Measurements from ENCODE around the gene ZNF474.

ZNF474 gene

DNA sequence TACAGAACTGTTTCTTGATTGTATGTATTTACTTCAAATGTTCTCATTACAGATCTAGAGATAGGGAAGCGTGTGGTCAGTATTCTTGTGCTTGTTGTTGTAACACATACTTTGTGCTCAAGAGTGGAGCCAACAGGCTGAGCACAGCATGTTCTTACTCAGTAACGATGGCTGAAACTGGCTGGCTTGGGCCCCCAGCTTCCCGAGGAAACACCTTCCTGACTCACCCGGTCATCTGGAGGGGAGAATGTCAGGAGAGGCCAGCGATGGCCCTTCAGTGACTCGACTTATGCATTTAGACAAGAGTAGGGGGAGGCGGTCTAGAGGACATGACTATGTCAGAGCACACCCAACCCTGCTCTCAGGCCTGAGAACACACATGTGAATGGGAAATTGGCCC lies 25.6 kb downstream of the ZNF474 start:
- no peak for DNase-seq

DNA sequence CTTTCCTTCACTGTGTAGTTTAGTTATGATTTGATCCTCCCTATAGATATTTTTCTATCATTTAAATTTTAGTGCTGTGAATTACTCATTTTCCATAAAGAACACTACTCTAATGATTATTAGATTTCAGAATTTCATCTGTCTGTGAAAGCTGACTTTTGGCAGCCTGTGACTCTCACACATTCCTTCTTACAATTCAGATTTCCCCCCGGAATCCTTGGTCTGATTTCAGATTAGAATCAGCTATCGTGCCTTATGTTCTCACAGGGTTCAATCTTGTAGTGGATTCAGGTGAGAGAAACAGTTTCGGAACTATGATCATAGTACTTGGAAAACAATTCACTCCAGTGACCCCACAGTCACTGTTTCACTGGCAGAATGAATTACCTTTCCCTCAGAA lies 26.2 kb downstream of the ZNF474 start:
- no peak for DNase-seq

DNA sequence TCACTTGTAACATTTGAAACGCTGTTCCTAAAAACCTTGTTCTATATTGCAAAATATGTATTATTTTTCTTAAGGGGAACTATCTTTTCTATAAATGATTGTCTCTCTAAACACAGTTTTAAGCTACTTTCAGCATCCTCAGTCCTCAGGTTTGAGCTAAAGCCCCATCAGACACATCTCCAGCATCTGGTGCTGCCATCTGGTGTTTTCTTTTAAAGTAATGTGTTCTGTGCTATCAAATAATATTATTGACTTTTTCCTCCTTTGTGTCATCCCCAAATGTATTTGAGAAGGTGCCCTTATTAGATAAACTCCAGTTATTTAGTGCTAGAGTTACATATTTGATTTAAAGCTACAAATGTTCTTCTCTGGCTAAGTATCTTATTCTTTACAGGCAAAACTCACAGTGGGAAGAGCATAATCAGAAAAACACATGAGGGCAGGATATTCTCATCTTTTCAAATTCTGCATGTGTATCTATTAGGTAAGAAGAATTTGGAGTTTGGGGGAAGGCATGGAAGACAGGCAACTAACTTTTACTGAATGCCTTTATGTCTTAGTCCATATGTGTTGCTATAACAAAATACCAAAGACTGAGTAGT lies 27.5 kb downstream of the ZNF474 start:
- no peak for DNase-seq

DNA sequence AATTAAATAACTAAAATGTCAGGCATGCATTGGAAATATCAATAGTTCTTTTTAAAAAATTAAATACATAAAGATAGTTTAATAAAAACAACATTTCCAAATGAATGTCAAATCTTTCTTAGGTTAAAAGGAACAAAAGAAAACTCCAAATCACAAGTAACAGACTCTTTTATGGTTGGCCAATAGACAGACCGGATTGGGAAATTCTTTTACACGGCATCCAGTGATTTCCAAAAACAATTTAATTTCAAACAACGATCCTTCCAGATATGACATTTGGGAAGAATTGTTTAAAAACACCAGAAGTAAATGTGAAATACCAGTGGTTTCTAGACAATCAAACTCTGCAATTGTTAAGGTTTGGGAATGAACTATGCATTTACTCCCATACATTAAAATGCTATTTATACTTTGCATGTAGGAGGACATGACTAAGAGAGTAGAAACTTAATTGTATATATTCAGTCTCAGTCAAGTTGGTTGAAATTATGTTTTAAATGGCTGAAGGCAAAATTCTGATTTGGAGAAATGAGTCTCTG lies 32.8 kb downstream of the ZNF474 start:
- no peak for DNase-seq

DNA sequence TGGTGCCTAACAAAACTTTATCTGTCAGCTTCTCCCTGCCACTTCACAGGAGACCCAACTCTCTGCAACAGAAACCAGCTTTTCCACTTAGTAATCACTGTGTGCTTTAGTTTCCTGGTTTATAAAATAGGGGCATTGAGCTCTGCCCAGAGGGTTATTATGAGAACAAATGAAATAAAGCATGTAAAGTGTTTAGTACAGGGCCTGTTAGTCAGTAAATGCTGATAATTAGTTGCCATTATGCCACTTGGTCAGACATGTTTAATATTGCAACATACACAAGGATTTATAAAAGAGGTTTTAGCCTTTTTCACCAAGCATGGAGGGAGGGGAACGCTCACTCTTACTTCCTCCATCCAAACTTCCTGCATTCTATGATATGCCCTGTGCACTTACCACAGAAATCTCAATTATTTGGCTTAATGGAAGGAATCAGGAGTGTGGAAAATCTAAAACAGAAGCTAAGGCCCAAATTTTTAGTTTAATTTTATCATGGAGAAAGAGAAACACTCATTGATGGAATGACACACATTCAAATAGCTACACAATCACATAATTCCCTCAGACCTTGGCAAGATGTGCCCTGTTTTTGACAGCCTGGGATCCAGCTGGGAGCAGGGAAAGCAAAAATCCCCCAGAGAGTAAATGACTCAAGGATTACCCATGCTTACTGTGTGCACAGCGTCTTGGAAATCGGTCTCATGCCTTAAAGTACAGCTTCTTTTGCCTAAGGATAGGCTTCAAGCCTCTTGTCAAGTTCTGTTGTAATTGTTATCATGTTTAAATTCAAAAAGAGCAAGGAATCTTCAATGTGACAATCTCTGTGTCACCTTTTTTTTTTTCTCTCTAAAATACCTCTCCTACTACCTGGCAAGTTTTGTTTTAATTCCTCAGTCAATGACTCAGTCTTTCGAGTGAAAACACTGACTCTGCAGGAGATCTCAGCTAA lies 34.0 kb downstream of the ZNF474 start:
- no peak for DNase-seq

DNA sequence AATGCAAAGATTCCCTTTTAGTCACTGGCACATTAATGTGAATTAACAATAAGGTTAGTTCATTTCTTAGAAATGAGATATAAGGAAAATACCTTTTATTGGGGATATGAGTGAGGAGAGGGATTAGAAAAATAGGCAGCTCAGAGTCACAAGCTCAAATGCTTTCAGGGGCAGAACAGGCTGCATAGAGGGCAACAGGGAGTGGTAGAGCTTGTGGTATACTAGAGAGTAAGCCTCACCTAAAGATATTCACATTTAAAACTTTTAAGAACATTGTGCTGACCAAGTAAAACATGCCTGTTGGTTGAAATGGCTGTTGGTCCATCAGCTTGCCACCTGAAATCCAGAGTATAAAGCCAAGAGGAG lies 34.7 kb downstream of the ZNF474 start:
- DNase-seq = no peak

DNA sequence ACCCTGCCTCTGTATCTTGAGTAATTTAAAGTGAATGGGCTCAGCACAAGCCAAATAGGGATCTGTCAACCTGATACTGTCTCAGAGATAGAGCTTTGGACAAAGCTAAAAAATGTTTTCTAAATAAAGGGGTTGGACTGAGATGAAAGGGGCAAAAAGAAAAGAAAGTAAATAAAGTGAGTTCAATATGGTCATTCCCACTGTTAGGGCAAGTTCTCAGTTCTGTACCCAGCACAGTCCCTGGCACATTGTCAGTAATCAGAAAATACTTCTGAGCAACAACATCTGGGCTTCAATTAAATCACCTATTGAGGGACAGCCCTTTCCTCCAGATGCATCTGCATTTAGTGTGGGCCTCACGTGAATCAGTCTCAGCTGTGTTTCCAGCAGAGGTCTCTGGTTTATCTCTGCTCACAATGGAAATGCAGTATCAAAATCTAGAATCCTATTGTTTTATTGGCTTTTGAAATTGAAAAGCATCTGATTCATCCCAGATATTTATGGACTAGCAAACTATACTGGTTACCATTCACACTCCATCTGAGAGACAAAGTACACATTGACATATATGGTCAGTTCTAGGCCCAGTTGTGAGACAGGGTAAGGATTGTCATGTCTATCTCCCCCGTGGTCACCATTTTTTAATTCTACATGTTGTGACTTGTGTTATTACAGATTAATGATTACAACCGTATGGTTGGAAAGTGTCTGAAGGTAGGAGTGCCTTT lies 35.6 kb downstream of the ZNF474 start:
- no peak for DNase-seq

DNA sequence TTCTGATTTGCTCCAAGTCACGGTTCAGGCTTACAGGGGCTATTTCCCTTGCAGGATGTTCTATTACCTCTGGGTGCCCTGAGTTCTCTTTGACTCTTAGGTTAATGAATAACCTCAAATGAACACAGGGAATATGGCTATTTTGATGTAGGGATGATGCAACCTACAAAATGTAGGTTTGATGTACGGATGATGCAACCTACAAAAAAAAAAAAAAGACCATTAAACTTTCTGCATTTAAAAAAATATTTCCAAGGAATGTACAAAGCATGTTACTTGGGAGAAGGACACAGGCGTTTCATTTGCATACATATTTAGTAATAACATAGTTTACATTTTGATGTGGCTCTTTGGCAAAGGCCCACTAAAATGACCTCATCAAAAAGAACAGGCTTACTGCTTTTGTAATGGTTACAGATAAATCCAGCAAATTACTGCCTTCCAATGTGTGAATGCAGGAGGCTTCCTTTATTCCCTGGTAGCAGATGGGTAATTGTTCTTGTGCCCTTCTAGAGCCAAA lies 36.3 kb downstream of the ZNF474 start:
- DNase-seq = no peak

DNA sequence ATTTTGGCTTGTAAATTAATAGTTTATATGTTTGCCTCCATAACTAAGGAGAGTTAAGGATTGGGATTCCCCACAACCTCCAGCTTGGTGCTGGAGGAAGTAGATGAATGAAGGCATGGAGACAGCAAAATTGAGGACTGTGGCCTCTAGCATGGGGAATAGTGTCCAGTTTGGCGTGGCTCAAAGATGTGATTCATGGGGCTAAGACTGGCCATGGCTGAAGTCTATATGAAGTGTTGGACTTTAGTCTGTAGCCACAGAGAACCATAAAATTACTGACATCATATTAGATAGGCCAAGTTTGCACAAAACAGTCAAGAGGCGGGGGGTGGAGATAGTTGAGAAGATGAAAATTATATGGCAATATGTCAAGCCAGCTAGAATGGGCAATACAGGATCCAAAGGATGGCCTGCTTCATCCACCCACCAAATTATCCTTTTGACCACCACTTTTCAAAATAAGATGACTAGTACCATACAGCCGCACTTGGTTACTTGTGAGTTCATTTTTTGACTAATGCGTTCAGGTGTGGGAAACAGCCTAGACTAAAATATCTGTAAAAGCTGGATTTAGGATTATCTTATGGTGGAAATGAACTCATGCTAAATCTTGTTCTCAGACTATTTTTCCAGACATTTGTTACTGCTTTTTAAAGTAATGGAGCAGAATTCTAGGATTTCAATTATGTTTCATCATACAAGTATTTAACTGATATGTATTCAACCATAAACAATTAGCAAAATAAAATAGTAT lies 40.2 kb downstream of the ZNF474 start:
- DNase-seq = no peak

DNA sequence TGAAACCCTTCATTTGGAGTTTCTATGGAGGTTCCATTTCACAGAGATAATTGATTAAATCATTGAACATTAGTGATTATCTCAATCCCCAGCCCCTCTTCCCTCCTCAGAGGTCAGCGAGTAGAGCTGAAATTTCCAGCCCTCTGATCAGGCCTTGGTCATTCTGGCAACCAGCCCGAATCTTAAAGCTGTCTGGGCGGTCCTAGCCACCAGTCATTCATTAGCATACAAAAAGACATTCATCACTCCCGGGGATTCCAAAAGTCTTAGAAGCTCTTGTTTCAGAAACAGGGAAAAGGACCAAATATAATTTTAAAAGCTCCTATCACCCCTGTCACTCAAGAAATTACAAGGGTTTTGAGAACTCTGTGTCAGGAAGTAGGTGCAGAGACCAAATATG lies 41.3 kb downstream of the ZNF474 start:
- no peak for DNase-seq

DNA sequence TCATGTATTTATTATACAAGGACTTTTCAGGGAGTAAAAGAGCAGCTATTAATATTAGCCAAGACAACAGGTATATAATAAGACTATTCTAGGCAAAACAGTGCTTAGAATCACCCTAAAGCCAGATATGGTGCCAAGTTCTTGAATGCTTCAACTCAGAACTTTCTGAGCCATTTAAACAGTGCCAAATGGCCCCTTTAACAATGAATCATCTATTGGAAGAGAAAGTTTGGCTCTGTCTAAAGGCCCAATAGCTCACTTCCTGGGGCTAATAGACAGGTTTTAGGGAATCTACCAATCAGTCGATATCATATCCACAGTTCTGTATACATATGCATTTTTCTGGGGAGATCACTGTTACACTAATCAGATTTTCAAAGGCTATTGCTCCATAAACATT lies 42.9 kb downstream of the ZNF474 start:
- DNase-seq = no peak

DNA sequence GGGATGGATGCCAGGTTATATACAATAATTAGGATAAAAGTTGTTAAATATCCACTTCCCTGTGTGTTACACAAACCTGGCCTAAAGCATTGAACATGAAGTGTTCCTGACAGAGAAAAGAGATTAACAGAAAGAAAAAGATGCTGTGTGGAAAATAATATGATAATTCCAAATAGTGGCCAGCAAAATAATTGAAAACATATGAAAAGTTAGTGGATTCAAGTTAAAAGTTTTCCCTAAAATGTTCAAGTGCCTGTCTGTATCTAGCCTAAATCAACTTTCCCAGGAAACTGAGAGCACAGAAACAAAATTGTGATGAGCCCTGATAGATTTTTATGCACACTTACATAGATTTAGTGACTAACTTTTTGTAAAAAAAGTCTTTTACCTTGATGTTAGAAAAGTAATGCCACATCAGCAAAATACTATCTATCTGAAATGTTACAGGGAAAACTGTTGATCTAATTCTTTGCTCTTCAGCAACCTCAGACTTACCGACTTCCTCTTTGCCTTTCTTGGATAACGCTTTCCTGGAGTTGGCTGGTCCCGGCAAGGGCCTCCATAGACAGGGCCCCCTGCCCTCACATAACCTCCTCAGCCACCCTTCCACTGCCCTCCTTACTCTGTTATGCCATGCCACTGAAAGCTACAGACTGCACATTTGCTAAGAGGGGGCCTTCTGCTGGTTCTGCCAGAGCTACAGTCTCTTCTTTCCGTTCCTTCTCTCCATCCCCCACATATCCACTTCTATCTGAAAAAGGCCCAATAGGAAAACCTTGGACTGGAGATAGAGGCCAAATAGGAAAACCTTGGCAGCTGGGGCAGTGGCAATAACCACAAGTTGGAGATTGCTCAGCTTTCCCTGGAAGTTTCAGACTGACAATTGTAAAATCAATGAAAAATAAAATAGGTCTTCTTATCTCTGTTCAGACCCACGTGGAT lies 44.4 kb downstream of the ZNF474 start:
- no peak for DNase-seq

DNA sequence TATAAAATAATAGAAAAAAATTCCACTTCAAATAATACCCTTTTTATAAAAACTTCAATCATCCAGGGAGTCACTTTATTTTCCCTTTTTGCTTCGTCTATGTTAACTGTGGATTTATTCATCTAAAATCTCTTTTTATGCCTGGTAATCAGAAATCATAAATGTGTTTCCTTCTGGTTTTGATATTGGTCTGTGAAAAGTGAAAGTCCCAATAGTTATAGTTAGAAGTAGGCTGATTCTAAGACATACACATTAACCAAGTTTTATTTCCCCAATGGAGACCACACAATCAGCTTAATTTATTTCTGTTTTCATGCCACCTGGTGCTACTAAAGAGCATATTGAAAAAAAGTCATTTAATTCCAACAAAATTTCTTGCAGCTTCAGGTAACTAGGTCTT lies 45.7 kb downstream of the ZNF474 start:
- DNase-seq = no peak

DNA sequence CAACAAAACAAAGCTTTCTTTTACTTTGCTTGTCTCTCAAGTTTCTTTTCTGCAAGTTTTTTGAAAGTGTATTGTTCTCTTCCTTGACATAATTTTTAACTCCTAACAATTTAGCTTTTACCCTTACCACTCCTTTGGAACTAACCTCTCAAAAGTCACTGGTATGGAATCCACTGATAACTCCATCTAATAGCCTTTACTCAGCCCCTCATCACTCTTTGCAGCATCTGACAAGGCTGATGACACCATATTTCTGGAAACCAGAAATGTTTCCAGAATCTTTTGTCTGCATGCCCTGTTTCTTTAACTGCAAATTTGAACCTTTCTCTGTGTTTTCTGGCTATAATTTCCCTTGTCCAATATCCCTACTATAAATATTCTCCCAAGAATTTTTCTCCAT lies 46.5 kb downstream of the ZNF474 start:
- DNase-seq = no peak

DNA sequence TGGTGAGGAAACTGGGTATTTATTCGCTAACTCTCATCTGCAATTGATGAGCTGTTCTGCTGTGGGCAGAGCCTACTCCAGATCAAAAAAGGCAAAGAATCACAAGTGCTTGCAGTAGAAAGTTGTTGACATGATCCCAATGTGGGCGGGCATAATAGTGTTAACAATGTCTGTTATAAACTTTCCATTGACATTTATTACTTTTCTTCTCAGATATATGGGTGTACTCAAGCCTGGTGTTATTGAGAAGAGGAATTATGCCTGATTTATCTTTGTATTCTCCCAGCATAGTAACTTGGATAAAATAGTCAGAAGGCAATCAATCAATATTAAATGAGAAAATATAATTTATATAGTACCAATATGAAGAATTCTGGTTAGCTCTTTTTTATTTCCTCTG lies 47.8 kb downstream of the ZNF474 start:
- DNase-seq = no peak

DNA sequence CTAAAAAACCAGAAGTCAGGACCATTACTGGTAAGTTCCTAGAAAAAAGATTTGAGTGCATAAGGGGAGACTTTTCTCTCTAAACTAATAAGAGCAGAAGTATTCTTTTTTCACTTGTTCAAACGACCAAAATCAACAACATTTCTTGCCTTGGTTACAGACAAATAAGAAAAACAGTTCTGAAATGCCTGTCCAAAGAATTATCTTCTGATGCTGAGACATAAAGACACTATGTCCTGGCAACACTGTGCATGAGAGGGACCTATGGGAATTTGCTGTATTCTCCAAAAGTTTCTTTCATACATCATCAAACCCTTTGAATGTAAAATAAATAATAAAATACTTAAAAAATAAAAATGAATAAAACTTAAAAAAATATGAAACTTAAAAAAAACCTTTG lies 50.4 kb downstream of the ZNF474 start:
- DNase-seq = no peak

DNA sequence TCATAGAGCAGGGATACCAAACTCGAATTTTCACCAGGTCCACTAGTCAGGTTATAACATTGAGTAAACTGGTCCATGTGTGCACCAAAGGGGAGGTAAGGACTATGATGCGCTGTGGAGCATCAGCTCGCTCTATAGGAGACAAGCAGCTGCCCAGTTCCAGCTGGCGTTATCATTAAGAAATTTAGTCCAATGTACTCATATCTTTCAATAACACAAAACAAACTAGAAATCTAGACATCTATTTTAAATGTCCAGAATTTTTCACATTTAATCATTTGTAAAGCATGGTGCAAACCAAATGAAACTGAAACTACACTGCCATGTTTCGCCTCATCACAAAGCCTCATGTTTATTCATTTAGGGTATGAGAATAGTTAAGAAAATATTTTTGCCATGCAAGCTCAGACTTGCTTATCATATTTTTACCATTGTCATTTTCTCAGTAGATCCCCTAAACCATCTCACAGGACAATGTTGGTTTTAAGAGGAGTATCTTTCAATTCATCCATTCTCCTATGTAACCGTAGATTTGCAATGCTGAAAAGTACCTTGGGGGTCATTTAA lies 50.9 kb downstream of the ZNF474 start:
- DNase-seq = no peak

DNA sequence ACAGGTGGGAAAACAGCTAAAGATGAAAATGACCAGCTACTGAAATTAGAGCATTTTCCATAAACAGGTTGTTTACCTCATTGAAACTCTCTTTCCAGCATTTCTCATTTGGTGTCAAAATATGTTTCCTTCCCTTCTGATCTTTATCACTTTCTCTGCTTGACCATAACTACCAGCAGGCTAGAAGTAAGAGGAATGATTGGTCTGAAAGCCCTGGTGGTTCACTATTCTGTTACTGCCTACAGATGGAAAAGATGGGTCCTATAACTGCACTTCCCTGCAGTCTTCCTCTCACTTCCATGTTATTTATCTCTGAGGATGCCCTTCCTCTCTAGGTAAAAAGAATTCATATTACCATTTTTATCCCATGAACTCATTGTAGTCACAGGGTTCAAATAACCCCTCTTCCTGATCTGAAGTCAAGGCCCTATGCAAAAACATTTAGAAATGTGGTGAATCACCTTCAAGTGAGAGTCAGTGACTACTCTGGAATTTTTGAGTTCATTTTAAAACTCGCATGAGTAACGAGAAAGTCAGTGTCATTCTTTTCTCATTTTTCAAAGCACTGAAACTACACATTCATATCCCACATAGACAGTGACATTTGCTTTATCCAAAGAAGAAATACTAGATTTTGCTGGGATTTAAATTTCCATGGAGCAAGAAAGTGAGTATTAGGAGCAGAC lies 51.7 kb downstream of the ZNF474 start:
- DNase-seq = no peak

DNA sequence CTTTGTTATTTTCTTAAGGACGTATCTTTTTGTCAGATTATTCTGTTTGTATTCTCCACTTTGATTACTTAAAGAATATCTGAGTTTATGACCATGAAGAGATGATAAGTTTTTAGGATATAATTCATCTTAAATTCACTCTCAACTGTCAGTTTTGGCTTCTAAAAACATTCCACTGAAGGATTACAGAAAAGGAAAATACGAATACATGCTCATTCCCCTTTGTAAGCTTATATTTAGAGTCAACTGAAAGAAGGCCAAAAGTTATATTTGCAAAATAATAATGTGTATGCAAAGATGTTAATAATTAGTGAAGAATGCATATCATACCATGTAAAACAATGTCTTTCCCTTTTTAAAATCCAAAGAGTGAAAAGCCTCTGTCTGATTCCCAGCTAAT lies 52.5 kb downstream of the ZNF474 start:
- no peak for DNase-seq

DNA sequence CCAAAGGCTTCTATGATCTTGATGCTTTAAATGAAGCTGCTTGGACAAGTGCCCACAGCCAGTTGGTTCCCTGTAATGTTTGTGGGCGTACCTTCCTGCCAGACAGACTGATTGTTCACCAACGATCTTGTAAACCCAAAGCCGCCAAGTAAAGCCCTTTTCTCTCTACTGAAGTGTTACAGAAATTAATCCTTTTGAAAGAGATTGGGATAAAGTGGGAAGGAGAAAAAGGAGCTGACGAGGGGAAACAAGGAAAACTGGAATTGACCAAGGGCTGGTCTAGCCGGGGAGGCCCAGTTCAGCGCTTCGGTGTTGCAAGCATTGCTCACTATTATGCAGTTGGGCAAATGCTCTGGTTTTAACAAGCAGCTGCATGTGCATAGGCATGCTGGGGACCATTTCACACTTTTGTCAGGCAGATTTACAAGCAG lies 53.2 kb downstream of the ZNF474 start:
- no peak for DNase-seq

Data from activated CD4-positive, alpha-beta T cell treated with anti-CD3 and anti-CD28 coated beads for 48 hours (primary cell).